Stimulated activated naive B cell treated with anti-CD40 and anti-IgM and Interleukin-4, amounts not matched to agents 10 μg/mL and 1 μg/mL and 100 μg/mL, for 72 hours (primary cell): ENCODE results near the gene RAPSN.

Experiments
- ATAC-seq, 2 donors: fragments of 150-1000 bp; cut with Tn5 transposase; replicated peaks; 2 replicates each; pipeline ENCODE4 v1.10.0; 2021; ENCODE audit warnings: moderate library complexity in 1 of 2
- DNase-seq: peaks from one replicate; pipeline ENCODE4 v3.0.0; 2021
- H3K27ac Mint-ChIP-seq: one replicate; pipeline ENCODE4 v1.8.0; 2022; ENCODE audit warnings: mild to moderate bottlenecking, mixed read lengths
- H3K27me3 Mint-ChIP-seq, 2 donors: one replicate each; pipeline ENCODE4 v1.8.0; 2022; ENCODE audit warnings: mixed read lengths in 2 of 2
- H3K36me3 Mint-ChIP-seq, 2 donors: one replicate each; pipeline ENCODE4 v1.8.0; 2022; ENCODE audit warnings: mixed read lengths in 2 of 2, mild to moderate bottlenecking in 1 of 2
- H3K4me1 Mint-ChIP-seq, 2 donors: one replicate each; pipeline ENCODE4 v1.8.0; 2022; ENCODE audit warnings: mixed read lengths in 2 of 2, mild to moderate bottlenecking in 1 of 2
- H3K4me3 Mint-ChIP-seq, 2 donors: one replicate each; pipeline ENCODE4 v1.8.0; 2022; ENCODE audit warnings: mild to moderate bottlenecking in 2 of 2, mixed read lengths in 2 of 2, moderate library complexity in 1 of 2
- H3K9me3 Mint-ChIP-seq, 2 donors: one replicate each; pipeline ENCODE4 v1.8.0; 2022; ENCODE audit warnings: mixed read lengths in 2 of 2, mild to moderate bottlenecking in 1 of 2

The RAPSN gene

GRCh38 chr11:47434011-47434786 is 14.7 kb downstream of the RAPSN start:
- Mint-ChIP-seq H3K36me3 (no peaks in the 10 kb centered on the region), H3K4me1 (no peaks in the 10 kb centered on the region), H3K27me3 (no peaks in the 10 kb centered on the region), H3K27ac (peak overlapping the region; percentile 52), H3K9me3 (no peaks in the 10 kb centered on the region), H3K4me3 (no peak overlapping the region)
- DNase-seq (no peak), ATAC-seq (no peak)

GRCh38 chr11:47433157-47433556 is 15.8 kb downstream of the RAPSN start:
- H3K4me1 Mint-ChIP-seq = no peaks in the 10 kb centered on the region
- H3K36me3 Mint-ChIP-seq = no peaks in the 10 kb centered on the region
- no peaks in the 10 kb centered on the region for H3K27me3 Mint-ChIP-seq
- no peak for DNase-seq
- H3K27ac Mint-ChIP-seq = no peak overlapping the region
- H3K4me3 Mint-ChIP-seq = no peak overlapping the region
- no peak for ATAC-seq
- H3K9me3 Mint-ChIP-seq = no peaks in the 10 kb centered on the region

- Mint-ChIP-seq H3K9me3 (no peaks in the 10 kb centered on the region), H3K27me3 (no peaks in the 10 kb centered on the region), H3K4me1 (no peaks in the 10 kb centered on the region), H3K36me3 (no peaks in the 10 kb centered on the region), H3K4me3 (no peak overlapping the region), H3K27ac (no peak overlapping the region)
- DNase-seq = no peak
- ATAC-seq = no peak
Observed at GRCh38 chr11:47431356-47432083, 17.4 kb downstream of the RAPSN start.

- Mint-ChIP-seq H3K4me1 (peaks cover 3 to 8% of the 10 kb centered on the region in 2 donors), H3K4me3 (no peak overlapping the region), H3K27me3 (no peaks in the 10 kb centered on the region), H3K27ac (no peak overlapping the region), H3K36me3 (peaks cover 6 to 9% of the 10 kb centered on the region in 2 donors), H3K9me3 (no peaks in the 10 kb centered on the region)
- ATAC-seq = no peak
- no peak for DNase-seq
Observed at GRCh38 chr11:47430524-47430923, 18.4 kb downstream of the RAPSN start.

- H3K4me3 Mint-ChIP-seq = peak within 1 kb of the TSS; percentile 95 to 100
- no peaks in the 10 kb centered on the region for H3K9me3 Mint-ChIP-seq
- H3K27ac Mint-ChIP-seq = peak within 1 kb of the TSS; percentile 100
- peaks cover 18 to 27% of the 10 kb centered on the region in 2 donors for H3K4me1 Mint-ChIP-seq
- DNase-seq (peak; percentile 95), ATAC-seq (peak; percentile 93)
- peaks cover 30 to 34% of the 10 kb centered on the region in 2 donors for H3K36me3 Mint-ChIP-seq
- H3K27me3 Mint-ChIP-seq = no peaks in the 10 kb centered on the region
Observed at GRCh38 chr11:47426062-47426956, 22.6 kb downstream of the RAPSN start, which contains the start of gene PSMC3. Gene PSMC3 (minus strand): TSS chr11:47426439. CDS start chr11:47426279, 160 bp downstream.

- H3K4me1 Mint-ChIP-seq = peaks cover 18 to 27% of the 10 kb centered on the region in 2 donors
- peak overlapping the region; percentile 95 to 100 for H3K4me3 Mint-ChIP-seq
- DNase-seq = no peak
- peak overlapping the region; percentile 100 for H3K27ac Mint-ChIP-seq
- peaks cover 32 to 40% of the 10 kb centered on the region in 2 donors for H3K36me3 Mint-ChIP-seq
- ATAC-seq = no peak
- H3K9me3 Mint-ChIP-seq = no peaks in the 10 kb centered on the region
- no peaks in the 10 kb centered on the region for H3K27me3 Mint-ChIP-seq
Observed at GRCh38 chr11:47425611-47426010, 23.3 kb downstream of the RAPSN start.

GRCh38 chr11:47418454-47419259 is 30.3 kb downstream of the RAPSN start:
- Mint-ChIP-seq H3K4me3 (no peak overlapping the region), H3K36me3 (peaks cover 47 to 66% of the 10 kb centered on the region in 2 donors), H3K27ac (peak overlapping the region; percentile 80), H3K27me3 (no peaks in the 10 kb centered on the region), H3K4me1 (peaks cover 4 to 32% of the 10 kb centered on the region in 2 donors), H3K9me3 (no peaks in the 10 kb centered on the region)
- ATAC-seq = no peak
- no peak for DNase-seq

- H3K36me3 Mint-ChIP-seq = peaks cover 47 to 69% of the 10 kb centered on the region in 2 donors
- H3K4me3 Mint-ChIP-seq = no peak overlapping the region
- H3K4me1 Mint-ChIP-seq = peaks cover 5 to 32% of the 10 kb centered on the region in 2 donors
- H3K27me3 Mint-ChIP-seq = no peaks in the 10 kb centered on the region
- no peak for ATAC-seq
- no peaks in the 10 kb centered on the region for H3K9me3 Mint-ChIP-seq
- no peak for DNase-seq
- peak overlapping the region; percentile 80 for H3K27ac Mint-ChIP-seq
Observed at GRCh38 chr11:47417712-47418111, 31.2 kb downstream of the RAPSN start.

- Mint-ChIP-seq H3K36me3 (peaks cover 46 to 66% of the 10 kb centered on the region in 2 donors), H3K9me3 (no peaks in the 10 kb centered on the region), H3K27ac (peak overlapping the region; percentile 79), H3K4me1 (peaks cover 5 to 39% of the 10 kb centered on the region in 2 donors), H3K27me3 (no peaks in the 10 kb centered on the region), H3K4me3 (no peak overlapping the region)
- ATAC-seq = no peak
- DNase-seq = no peak
Observed at GRCh38 chr11:47415949-47416472, 32.9 kb downstream of the RAPSN start.

GRCh38 chr11:47415091-47415854 is 33.7 kb downstream of the RAPSN start:
- ATAC-seq = no peak
- H3K4me3 Mint-ChIP-seq = no peak overlapping the region
- H3K9me3 Mint-ChIP-seq = no peaks in the 10 kb centered on the region
- peaks cover 46 to 60% of the 10 kb centered on the region in 2 donors for H3K36me3 Mint-ChIP-seq
- peak overlapping the region; percentile 47 for H3K27ac Mint-ChIP-seq
- H3K4me1 Mint-ChIP-seq = peaks cover 6 to 39% of the 10 kb centered on the region in 2 donors
- no peak for DNase-seq
- H3K27me3 Mint-ChIP-seq = no peaks in the 10 kb centered on the region

GRCh38 chr11:47414685-47415070 is 34.3 kb downstream of the RAPSN start:
- Mint-ChIP-seq H3K36me3 (peaks cover 41 to 54% of the 10 kb centered on the region in 2 donors), H3K27me3 (no peaks in the 10 kb centered on the region), H3K4me3 (no peak overlapping the region), H3K4me1 (peaks cover 8 to 38% of the 10 kb centered on the region in 2 donors), H3K9me3 (no peaks in the 10 kb centered on the region), H3K27ac (no peak overlapping the region)
- DNase-seq (no peak), ATAC-seq (no peak)

GRCh38 chr11:47413908-47414684 is 34.8 kb downstream of the RAPSN start:
- Mint-ChIP-seq H3K27ac (peak overlapping the region; percentile 34), H3K4me3 (no peak overlapping the region), H3K27me3 (no peaks in the 10 kb centered on the region), H3K9me3 (no peaks in the 10 kb centered on the region), H3K36me3 (peaks cover 38 to 50% of the 10 kb centered on the region in 2 donors), H3K4me1 (peaks cover 14 to 38% of the 10 kb centered on the region in 2 donors)
- no peak for DNase-seq
- ATAC-seq = no peak
